Activated CD4-positive, alpha-beta T cell treated with anti-CD3 and anti-CD28 coated beads, Interleukin-10, Interleukin-2, amounts not matched to agents 100 ng/mL and 50 ng/mL, durations not matched to agents 16 hours and 8 hours (primary cell): Measurements from ENCODE around the gene HEG1.
A peak's percentile ranks its signal among the peaks of the same experiment; 100 is the strongest.

Source experiments
- DNase-seq: peaks from one replicate; pipeline ENCODE4 v3.0.0-alpha.2; 2020

Gene HEG1

GRCh38 chr3:125042725-125043406 lies 12.9 kb downstream of the HEG1 start:
- no peak for DNase-seq

- no peak for DNase-seq
Measured at GRCh38 chr3:125039131-125040100, 16.4 kb downstream of the HEG1 start.

GRCh38 chr3:125037498-125038150 lies 18.2 kb downstream of the HEG1 start:
- DNase-seq, result no peak

- DNase-seq, result peak; percentile 73
Measured at GRCh38 chr3:125035217-125035616, 20.6 kb downstream of the HEG1 start.

- DNase-seq, result no peak
Measured at GRCh38 chr3:125033616-125034015, 22.2 kb downstream of the HEG1 start.

- no peak for DNase-seq
Measured at GRCh38 chr3:125033135-125033534, 22.7 kb downstream of the HEG1 start.

- no peak for DNase-seq
Measured at GRCh38 chr3:125032683-125033082, 23.1 kb downstream of the HEG1 start.

- DNase-seq, result no peak
Measured at GRCh38 chr3:125032100-125032643, 23.6 kb downstream of the HEG1 start.

GRCh38 chr3:125031544-125031943 lies 24.3 kb downstream of the HEG1 start:
- DNase-seq, result no peak

GRCh38 chr3:125028657-125029056 lies 27.1 kb downstream of the HEG1 start:
- no peak for DNase-seq

GRCh38 chr3:125025642-125026041 lies 30.2 kb downstream of the HEG1 start:
- DNase-seq, result no peak

GRCh38 chr3:125024817-125025216 lies 31.0 kb downstream of the HEG1 start:
- DNase-seq, result no peak

GRCh38 chr3:125023833-125024555 lies 31.8 kb downstream of the HEG1 start:
- no peak for DNase-seq

- no peak for DNase-seq
Measured at GRCh38 chr3:125022206-125022605, 33.6 kb downstream of the HEG1 start.

- peak; percentile 6 for DNase-seq
Measured at GRCh38 chr3:125019271-125019670, 36.5 kb downstream of the HEG1 start.

GRCh38 chr3:125017406-125017805 lies 38.4 kb downstream of the HEG1 start:
- DNase-seq, result no peak

- no peak for DNase-seq
Measured at GRCh38 chr3:125014570-125015179, 41.1 kb downstream of the HEG1 start.

GRCh38 chr3:125013095-125013494 lies 42.7 kb downstream of the HEG1 start:
- DNase-seq, result no peak

- no peak for DNase-seq
Measured at GRCh38 chr3:125011941-125012340, 43.9 kb downstream of the HEG1 start.

GRCh38 chr3:125010393-125010792 lies 45.4 kb downstream of the HEG1 start:
- DNase-seq, result no peak

GRCh38 chr3:125008766-125009165 lies 47.0 kb downstream of the HEG1 start:
- DNase-seq, result no peak

- no peak for DNase-seq
Measured at GRCh38 chr3:125006291-125006731, 49.5 kb downstream of the HEG1 start.
